ENCODE results near the gene FANCE. TPM values are rescaled to one million over a fixed set of nuclear protein-coding genes. Genes with fewer than 3 reads are reported as not detected.

Gene FANCE
- total RNA-seq, 1 experiment from 2014 or later: 12.4 TPM

DNA sequence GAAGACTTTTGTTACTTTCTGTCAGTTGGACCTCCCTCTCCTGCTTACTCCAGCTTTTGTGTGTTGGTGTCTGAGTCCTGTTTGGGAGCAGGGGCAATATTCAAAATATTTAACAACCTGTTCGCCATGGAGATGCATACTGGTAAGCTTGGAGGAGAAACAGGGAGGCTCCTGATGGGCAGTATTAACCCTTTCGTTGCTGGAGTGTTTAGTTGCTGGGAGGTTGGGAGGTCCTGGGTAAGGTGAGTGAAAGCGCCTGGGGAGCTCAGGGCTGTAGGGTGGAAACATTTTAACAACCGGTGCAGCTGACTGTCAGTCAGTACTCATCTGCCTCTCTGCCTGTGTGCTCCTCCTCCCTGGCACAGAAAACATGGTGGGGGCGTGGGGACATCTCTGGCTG lies 56.4 kb downstream of the FANCE start:
- Histone ChIP-seq H3K27me3 (replicated peaks; ENCODE audit: control insufficient read depth, insufficient read depth, low read length) (no peaks in the 10 kb centered on the region), H3K4me1 (no peaks in the 10 kb centered on the region), H3K4me3 (ENCODE audit: low read depth, low read length) (no peak overlapping the region), H3K36me3 (ENCODE audit: control insufficient read depth, insufficient read depth, low read length) (no peaks in the 10 kb centered on the region), H3K9me3 (no peaks in the 10 kb centered on the region)
- DNase-seq: no peak
- TF ChIP-seq, protein P1, sequence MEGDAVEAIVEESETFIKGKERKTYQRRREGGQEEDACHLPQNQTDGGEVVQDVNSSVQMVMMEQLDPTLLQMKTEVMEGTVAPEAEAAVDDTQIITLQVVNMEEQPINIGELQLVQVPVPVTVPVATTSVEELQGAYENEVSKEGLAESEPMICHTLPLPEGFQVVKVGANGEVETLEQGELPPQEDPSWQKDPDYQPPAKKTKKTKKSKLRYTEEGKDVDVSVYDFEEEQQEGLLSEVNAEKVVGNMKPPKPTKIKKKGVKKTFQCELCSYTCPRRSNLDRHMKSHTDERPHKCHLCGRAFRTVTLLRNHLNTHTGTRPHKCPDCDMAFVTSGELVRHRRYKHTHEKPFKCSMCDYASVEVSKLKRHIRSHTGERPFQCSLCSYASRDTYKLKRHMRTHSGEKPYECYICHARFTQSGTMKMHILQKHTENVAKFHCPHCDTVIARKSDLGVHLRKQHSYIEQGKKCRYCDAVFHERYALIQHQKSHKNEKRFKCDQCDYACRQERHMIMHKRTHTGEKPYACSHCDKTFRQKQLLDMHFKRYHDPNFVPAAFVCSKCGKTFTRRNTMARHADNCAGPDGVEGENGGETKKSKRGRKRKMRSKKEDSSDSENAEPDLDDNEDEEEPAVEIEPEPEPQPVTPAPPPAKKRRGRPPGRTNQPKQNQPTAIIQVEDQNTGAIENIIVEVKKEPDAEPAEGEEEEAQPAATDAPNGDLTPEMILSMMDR (IDR thresholded peaks at IDR 0.05; ENCODE audit: insufficient read depth in 1 of 2, low read depth in 1 of 2, low read length in 1 of 2, severe bottlenecking in 1 of 2, unreplicated experiment in 1 of 2): no peak
- ChIA-PET CTCF (no interaction called here), POLR2A (no interaction called here)
- Mint-ChIP-seq H3K27ac (ENCODE audit: unreplicated experiment) (no peak overlapping the region), H3K4me3 (ENCODE audit: unreplicated experiment) (no peak overlapping the region), H3K4me1 (ENCODE audit: low read depth, unreplicated experiment) (peaks cover 5% of the 10 kb centered on the region), H3K36me3 (ENCODE audit: insufficient read depth, unreplicated experiment) (peaks cover 5% of the 10 kb centered on the region), H3K27me3 (ENCODE audit: insufficient read depth, unreplicated experiment) (no peaks in the 10 kb centered on the region), H3K9me3 (ENCODE audit: unreplicated experiment) (no peaks in the 10 kb centered on the region)
- no TSS peak for BruUV-seq (replicated peaks)
- intact Hi-C loops (cut with micrococcal nuclease; ENCODE audit: unreplicated experiment): no loop called here

- no peaks in the 10 kb centered on the region for H3K36me3 ChIP-seq (ENCODE audit: control insufficient read depth, insufficient read depth, low read length)
- intact Hi-C loops (cut with micrococcal nuclease; ENCODE audit: unreplicated experiment): no loop called here
- no peaks in the 10 kb centered on the region for H3K27me3 Mint-ChIP-seq (ENCODE audit: insufficient read depth, unreplicated experiment)
- H3K27ac Mint-ChIP-seq (ENCODE audit: unreplicated experiment): no peak overlapping the region
- ChIA-PET POLR2A (no interaction called here), CTCF (no interaction called here)
- TF ChIP-seq, protein P1 (IDR thresholded peaks at IDR 0.05; ENCODE audit: insufficient read depth in 1 of 2, low read depth in 1 of 2, low read length in 1 of 2, severe bottlenecking in 1 of 2, unreplicated experiment in 1 of 2): no peak
- H3K27me3 ChIP-seq (replicated peaks; ENCODE audit: control insufficient read depth, insufficient read depth, low read length): no peaks in the 10 kb centered on the region
- H3K9me3 ChIP-seq: no peaks in the 10 kb centered on the region
- DNase-seq: no peak
- no TSS peak for BruUV-seq (replicated peaks)
- no peak overlapping the region for H3K4me3 Mint-ChIP-seq (ENCODE audit: unreplicated experiment)
- no peaks in the 10 kb centered on the region for H3K4me1 ChIP-seq
- peaks cover 5% of the 10 kb centered on the region for H3K4me1 Mint-ChIP-seq (ENCODE audit: low read depth, unreplicated experiment)
- peaks cover 5% of the 10 kb centered on the region for H3K36me3 Mint-ChIP-seq (ENCODE audit: insufficient read depth, unreplicated experiment)
- H3K4me3 ChIP-seq (ENCODE audit: low read depth, low read length): no peak overlapping the region
- H3K9me3 Mint-ChIP-seq (ENCODE audit: unreplicated experiment): no peaks in the 10 kb centered on the region
These were observed 58.9 kb downstream of the FANCE start for GRCh38 chr6:35510916-35511561.

- Histone ChIP-seq H3K9me3 (no peaks in the 10 kb centered on the region), H3K4me1 (no peaks in the 10 kb centered on the region), H3K4me3 (ENCODE audit: low read depth, low read length) (no peak overlapping the region), H3K27me3 (replicated peaks; ENCODE audit: control insufficient read depth, insufficient read depth, low read length) (no peaks in the 10 kb centered on the region), H3K36me3 (ENCODE audit: control insufficient read depth, insufficient read depth, low read length) (no peaks in the 10 kb centered on the region)
- no peak overlapping the region for H3K27ac Mint-ChIP-seq (ENCODE audit: unreplicated experiment)
- H3K4me1 Mint-ChIP-seq (ENCODE audit: low read depth, unreplicated experiment): peaks cover 5% of the 10 kb centered on the region
- TF ChIP-seq, protein P1 (IDR thresholded peaks at IDR 0.05; ENCODE audit: insufficient read depth in 1 of 2, low read depth in 1 of 2, low read length in 1 of 2, severe bottlenecking in 1 of 2, unreplicated experiment in 1 of 2): no peak
- no peak overlapping the region for H3K4me3 Mint-ChIP-seq (ENCODE audit: unreplicated experiment)
- CTCF ChIA-PET: no interaction called here
- DNase-seq: no peak
- peaks cover 5% of the 10 kb centered on the region for H3K36me3 Mint-ChIP-seq (ENCODE audit: insufficient read depth, unreplicated experiment)
- intact Hi-C loops (cut with micrococcal nuclease; ENCODE audit: unreplicated experiment): no loop called here
- no peaks in the 10 kb centered on the region for H3K9me3 Mint-ChIP-seq (ENCODE audit: unreplicated experiment)
- POLR2A ChIA-PET: no interaction called here
- no TSS peak for BruUV-seq (replicated peaks)
- H3K27me3 Mint-ChIP-seq (ENCODE audit: insufficient read depth, unreplicated experiment): no peaks in the 10 kb centered on the region
These were observed 59.4 kb downstream of the FANCE start for GRCh38 chr6:35511562-35511941.

Measured in Caco-2 (cell line).